ENCODE data around the gene FOXP1. TPM values are rescaled to one million over a fixed set of nuclear protein-coding genes. Genes with fewer than 3 reads are reported as not detected.

FOXP1 gene
- total RNA-seq, 1 experiment from 2014 or later = 75.3 TPM

DNA sequence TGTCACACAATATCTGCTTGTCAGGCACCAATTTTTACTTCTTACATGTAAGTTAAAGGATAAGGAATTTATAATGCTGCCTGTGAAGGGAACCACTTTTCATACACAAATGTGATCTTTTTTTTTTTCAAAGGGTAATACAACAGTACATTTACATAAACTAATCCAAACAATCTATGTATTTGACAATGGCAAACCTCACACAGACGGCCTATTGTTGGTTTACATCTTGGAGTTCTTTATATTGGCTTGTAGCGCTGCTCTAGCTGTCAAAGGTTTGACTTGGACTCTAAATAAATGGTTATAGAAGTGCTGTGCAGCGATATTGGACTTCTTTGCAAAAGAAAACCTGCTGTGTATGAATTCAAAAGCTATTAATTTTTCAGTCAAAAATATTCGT, 598.0 kb downstream of the FOXP1 start:
- H3K4me1 ChIP-seq (ENCODE audit: insufficient read depth, low read length) = no peaks in the 10 kb centered on the region; the same call in 1 of the 2 replicates
- H2BK12ac ChIP-seq (ENCODE audit: insufficient read length, low read depth, low read length) = no peak overlapping the region
- H3K36me3 Mint-ChIP-seq (ENCODE audit: insufficient read depth in 1 of 3, low read depth in 3 of 3) = peaks cover 4 to 30% (median 8%) of the 10 kb centered on the region in 3 experiments; a peak in 5 of 7 replicates
- no peak overlapping the region for H3K56ac ChIP-seq (ENCODE audit: insufficient read length, low read depth, low read length)
- H3K79me2 ChIP-seq (ENCODE audit: insufficient read depth, low read length) = no peaks in the 10 kb centered on the region
- no peaks in the 10 kb centered on the region for H3K9me3 Mint-ChIP-seq
- no peak overlapping the region for H4K8ac ChIP-seq (replicated peaks; ENCODE audit: insufficient read length, low read depth, low read length)
- H4K91ac ChIP-seq (ENCODE audit: insufficient read length, low read depth, low read length) = no peak overlapping the region
- no peak overlapping the region for H3K27ac Mint-ChIP-seq
- no peak overlapping the region for H2BK15ac ChIP-seq (ENCODE audit: low read depth, low read length)
- no peak overlapping the region for H2AFZ ChIP-seq (ENCODE audit: low read length)
- TF ChIP-seq, protein P1, sequence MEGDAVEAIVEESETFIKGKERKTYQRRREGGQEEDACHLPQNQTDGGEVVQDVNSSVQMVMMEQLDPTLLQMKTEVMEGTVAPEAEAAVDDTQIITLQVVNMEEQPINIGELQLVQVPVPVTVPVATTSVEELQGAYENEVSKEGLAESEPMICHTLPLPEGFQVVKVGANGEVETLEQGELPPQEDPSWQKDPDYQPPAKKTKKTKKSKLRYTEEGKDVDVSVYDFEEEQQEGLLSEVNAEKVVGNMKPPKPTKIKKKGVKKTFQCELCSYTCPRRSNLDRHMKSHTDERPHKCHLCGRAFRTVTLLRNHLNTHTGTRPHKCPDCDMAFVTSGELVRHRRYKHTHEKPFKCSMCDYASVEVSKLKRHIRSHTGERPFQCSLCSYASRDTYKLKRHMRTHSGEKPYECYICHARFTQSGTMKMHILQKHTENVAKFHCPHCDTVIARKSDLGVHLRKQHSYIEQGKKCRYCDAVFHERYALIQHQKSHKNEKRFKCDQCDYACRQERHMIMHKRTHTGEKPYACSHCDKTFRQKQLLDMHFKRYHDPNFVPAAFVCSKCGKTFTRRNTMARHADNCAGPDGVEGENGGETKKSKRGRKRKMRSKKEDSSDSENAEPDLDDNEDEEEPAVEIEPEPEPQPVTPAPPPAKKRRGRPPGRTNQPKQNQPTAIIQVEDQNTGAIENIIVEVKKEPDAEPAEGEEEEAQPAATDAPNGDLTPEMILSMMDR (conservative IDR thresholded peaks at IDR 0.05) = no peak
- no peak overlapping the region for H2BK20ac ChIP-seq (ENCODE audit: low read depth, low read length, poor library complexity, severe bottlenecking)
- H4K20me1 ChIP-seq (ENCODE audit: control insufficient read depth, insufficient read depth, insufficient read length) = no peaks in the 10 kb centered on the region
- no peak overlapping the region for H3K9ac ChIP-seq (ENCODE audit: extremely low read depth, insufficient read length, low read length)
- WGBS (ENCODE audit: extremely low coverage, insufficient read length, low lambda C conversion rate) = no CpG with 5 or more reads among the region's 4 CpGs
- no peak overlapping the region for H3K4me2 ChIP-seq (ENCODE audit: insufficient read depth, insufficient read length, low read length)
- no peak overlapping the region for H4K5ac ChIP-seq (ENCODE audit: insufficient read length, low read depth, low read length)
- no peak overlapping the region for H3K4ac ChIP-seq (ENCODE audit: low read depth, low read length)
- H3K27ac ChIP-seq (ENCODE audit: insufficient read length, low read depth, low read length) = no peak overlapping the region
- H3K23me2 ChIP-seq (ENCODE audit: insufficient read length, low read depth, low read length, poor library complexity, severe bottlenecking) = no peaks in the 10 kb centered on the region
- H3K79me1 ChIP-seq (ENCODE audit: insufficient read depth, low read depth, low read length, poor library complexity, severe bottlenecking) = no peaks in the 10 kb centered on the region
- H3K14ac ChIP-seq (ENCODE audit: insufficient read depth, low read length) = no peak overlapping the region
- peaks cover 20 to 36% of the 10 kb centered on the region in 2 experiments for H3K4me1 Mint-ChIP-seq
- no peak overlapping the region for H3K23ac ChIP-seq (ENCODE audit: insufficient read length, low read depth, low read length)
- H3K27me3 Mint-ChIP-seq (ENCODE audit: low read depth) = no peaks in the 10 kb centered on the region
- no peaks in the 10 kb centered on the region for H3K27me3 ChIP-seq (ENCODE audit: insufficient read depth, low read length)
- no peaks in the 10 kb centered on the region for H3K9me3 ChIP-seq (ENCODE audit: control insufficient read depth, low read depth, low read length)
- no peak overlapping the region for H2BK120ac ChIP-seq (ENCODE audit: low read depth, low read length, poor library complexity, severe bottlenecking)
- H2AK5ac ChIP-seq (ENCODE audit: insufficient read length, low read length) = no peak overlapping the region
- H2BK5ac ChIP-seq (ENCODE audit: insufficient read length, low read length) = no peak overlapping the region
- no peak for DNase-seq
- no peak overlapping the region for H3K4me3 Mint-ChIP-seq
- H3T11ph ChIP-seq (ENCODE audit: low read length) = no peak overlapping the region
- no peak overlapping the region for H3K18ac ChIP-seq (ENCODE audit: insufficient read length, low read depth, low read length)

All from H9 (cell line).